Renal pelvis (tissue), 4 donors: ENCODE data around the gene TMSB4X. TPM values are rescaled to one million over a fixed set of nuclear protein-coding genes. Genes with fewer than 3 reads are reported as not detected.
"Not testable (repeated sequence)": the region's sequence is repeated elsewhere in the genome, so short reads cannot be mapped to it uniquely, and the experiment has no call there.

Experiments
- DNase-seq: peaks from one replicate; pipeline ENCODE4 v3.0.0-alpha.2; 2013
- polyA plus RNA-seq, 3 donors: library from polyadenylated mRNA; unstranded; fragments of 120-200 nt; gene quantifications; one replicate each; pipeline ENCODE4 v1.2.1, GENCODE V29; 2013; ENCODE audit not compliant: insufficient read length in 3 of 3

TMSB4X gene
- polyA plus RNA-seq, 3 donors = 2,484 to 3,513 (median 2,812) TPM

DNA sequence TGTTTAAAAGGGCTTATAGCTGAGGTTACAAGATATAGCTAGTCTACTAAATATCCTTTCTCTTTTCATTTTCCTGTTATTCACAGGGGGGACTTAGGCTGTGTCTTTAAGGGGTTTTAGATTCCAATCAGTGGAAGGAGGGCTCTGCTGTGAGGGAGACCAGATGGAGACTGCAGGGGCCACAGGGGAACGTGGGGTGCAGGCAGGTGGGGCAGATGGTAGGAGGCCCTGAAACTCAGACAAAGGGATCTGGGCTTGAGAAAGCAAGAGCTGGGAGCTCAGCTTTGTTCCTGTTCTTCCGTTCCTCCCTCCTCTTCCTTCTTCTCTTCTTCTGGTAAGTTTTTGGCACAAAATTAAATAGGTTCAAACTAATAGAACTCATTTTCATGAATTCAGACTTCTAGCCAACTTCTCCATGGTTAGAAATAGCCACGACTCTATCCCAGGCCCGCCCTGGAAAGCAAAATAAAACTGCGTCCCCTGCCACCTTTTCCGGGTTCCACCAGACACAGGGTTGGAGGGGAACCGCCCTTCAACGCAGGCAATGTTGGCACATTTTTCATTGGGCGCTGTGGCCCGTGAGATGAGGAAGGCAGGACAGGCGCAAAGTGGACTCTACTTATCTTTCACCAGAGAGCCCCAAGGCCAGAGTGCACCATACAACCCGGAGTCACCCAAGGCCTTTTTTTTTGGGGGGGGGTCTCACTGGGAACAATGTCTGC, 3.5 kb upstream of the TMSB4X start:
- no peak for DNase-seq

- no peak for DNase-seq
Measured at GRCh38 chrX:12972243-12972642, 2.7 kb upstream of the TMSB4X start.

GRCh38 chrX:12972878-12973560, 1.9 kb upstream of the TMSB4X start:
- DNase-seq = no peak

DNA sequence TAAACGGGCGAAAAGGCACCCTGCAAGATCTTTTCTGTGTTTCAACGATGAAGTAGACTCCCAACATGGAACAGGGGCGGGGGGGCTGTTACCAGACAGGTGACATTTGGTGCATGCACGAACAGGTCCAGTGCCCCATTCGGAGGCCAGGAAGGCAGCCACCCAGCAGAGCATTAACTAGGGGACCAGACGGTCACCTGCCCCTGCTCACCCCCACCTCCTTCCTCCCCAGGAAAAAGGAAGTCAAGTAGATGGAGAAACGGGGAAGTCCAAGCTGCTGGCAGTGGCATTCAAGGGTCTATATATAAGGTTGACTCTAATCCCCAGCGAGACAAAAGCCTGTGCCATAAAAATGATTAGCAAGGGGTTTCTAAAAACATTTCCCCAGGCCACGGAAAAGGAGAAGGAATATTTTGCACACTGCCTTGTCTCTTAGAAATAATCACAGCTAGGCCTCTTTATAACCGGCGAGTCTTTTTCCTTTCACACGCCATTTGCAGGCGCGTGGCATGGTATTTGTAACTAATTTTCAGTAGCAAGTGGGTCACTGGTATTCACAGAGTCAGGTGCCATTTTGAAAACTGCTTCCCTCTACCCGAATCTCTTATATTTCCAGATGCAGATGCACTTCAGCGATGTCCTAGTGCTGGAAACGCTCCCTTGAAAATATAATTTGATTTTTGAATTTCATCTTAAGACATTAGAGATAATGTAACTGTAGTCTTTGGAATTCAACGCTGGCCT, 1.2 kb upstream of the TMSB4X start:
- DNase-seq = no peak

DNA sequence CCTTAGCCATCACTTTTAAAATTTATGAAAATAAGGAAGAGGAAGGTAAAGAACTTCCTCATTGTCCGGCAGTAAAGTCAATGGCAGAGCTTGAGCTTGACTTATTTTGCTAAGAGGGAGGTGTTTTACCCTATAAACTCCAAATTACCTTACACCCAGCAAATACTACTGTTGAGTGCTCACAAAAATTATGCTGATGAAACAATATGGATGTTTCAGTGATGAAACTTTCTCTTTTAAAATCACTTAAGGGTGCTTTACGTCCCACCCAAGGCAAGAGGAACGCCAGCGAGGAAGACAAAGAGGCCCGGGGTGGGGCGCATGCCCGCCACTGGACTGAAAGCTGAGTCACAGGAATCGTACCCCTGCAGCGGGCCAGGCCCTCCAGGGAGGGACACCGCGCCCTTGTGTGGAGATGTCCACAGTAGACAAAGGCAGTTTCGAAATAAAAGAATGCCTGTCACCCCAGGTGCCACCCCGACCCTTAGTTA, 560 bp upstream of the TMSB4X start:
- no peak for DNase-seq

- no peak for DNase-seq
Measured at GRCh38 chrX:12975670-12975965, 708 bp downstream of the TMSB4X start.

- DNase-seq = no peak
Measured at GRCh38 chrX:12975991-12976558, 1.2 kb downstream of the TMSB4X start.

DNA sequence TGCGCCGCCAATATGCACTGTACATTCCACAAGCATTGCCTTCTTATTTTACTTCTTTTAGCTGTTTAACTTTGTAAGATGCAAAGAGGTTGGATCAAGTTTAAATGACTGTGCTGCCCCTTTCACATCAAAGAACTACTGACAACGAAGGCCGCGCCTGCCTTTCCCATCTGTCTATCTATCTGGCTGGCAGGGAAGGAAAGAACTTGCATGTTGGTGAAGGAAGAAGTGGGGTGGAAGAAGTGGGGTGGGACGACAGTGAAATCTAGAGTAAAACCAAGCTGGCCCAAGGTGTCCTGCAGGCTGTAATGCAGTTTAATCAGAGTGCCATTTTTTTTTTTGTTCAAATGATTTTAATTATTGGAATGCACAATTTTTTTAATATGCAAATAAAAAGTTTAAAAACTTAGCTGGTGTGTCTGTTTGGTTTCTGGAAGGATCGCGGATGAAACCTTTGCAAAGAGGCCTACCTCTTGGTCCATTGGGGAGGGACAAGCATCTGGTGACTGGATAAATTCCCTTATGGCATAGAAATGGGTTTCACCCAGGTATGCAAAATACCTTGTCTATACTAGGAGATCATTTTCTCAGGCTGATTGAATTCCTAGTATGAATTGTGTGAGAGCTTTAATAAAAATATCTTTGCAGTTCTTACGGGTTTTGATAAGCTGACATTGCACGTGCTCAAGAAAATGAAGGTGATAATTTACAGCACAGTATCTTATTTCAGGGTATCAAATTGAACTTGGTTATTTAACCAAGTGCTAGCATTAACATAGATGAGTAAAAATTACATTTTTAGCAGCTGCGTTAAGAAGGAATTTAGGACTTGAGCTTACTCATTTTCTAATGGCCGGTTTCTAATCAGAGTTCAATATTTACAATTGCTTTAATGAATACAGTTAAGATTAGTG, 2.2 kb downstream of the TMSB4X start:
- not testable (repeated sequence) for DNase-seq

DNA sequence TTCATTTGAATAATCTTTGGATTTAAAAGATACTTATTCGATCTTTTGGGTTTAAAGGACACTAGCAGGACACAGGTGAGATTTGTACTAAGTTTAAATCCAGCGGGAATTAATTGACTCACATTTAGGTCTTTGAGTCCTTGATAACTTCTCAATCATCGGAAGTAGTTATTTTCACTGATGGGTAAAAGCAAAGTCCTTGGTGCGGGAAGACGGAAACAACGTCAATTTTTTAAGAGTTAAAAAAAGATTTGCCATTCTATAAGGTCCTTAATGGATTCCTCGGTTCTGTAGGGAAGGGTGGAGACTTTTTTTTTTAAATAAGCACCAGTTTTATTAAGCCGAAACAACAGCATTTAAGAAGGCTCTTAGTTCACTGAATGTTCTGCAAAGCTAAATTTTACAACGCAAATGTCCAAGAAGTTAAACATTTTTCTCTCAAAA, 2.9 kb downstream of the TMSB4X start:
- no peak for DNase-seq

- no peak for DNase-seq
Measured at GRCh38 chrX:12978205-12979025, 3.5 kb downstream of the TMSB4X start.

GRCh38 chrX:12979026-12979607, 4.2 kb downstream of the TMSB4X start:
- DNase-seq = no peak

GRCh38 chrX:12979616-12980015, 4.7 kb downstream of the TMSB4X start:
- DNase-seq = no peak

- not testable (repeated sequence) for DNase-seq
Measured at GRCh38 chrX:12980039-12980438, 5.1 kb downstream of the TMSB4X start.

GRCh38 chrX:12981880-12982279, 7.0 kb downstream of the TMSB4X start:
- no peak for DNase-seq

GRCh38 chrX:12984603-12985319, 9.9 kb downstream of the TMSB4X start:
- no peak for DNase-seq

- no peak for DNase-seq
Measured at GRCh38 chrX:12985331-12985730, 10.4 kb downstream of the TMSB4X start.

- no peak for DNase-seq
Measured at GRCh38 chrX:12986164-12986779, 11.4 kb downstream of the TMSB4X start.

DNA sequence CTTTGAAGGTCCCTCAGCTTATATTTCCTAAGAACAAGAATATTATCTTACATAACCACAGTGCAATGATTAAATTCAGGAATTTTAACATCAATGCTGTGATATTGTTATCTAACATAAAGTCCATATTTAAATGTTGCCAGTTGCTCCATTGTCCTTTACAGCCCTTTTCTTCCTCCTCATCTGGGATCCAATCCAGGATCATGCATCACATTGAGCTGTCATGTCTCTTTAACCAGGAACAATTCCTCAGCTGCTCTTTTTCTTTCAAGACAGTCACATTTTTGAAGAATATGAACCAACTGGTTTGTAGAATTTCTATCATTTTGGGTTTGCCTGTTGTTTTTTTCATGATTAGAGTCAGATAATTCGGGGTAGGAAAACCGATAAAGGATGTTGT, 12.0 kb downstream of the TMSB4X start:
- DNase-seq = no peak

DNA sequence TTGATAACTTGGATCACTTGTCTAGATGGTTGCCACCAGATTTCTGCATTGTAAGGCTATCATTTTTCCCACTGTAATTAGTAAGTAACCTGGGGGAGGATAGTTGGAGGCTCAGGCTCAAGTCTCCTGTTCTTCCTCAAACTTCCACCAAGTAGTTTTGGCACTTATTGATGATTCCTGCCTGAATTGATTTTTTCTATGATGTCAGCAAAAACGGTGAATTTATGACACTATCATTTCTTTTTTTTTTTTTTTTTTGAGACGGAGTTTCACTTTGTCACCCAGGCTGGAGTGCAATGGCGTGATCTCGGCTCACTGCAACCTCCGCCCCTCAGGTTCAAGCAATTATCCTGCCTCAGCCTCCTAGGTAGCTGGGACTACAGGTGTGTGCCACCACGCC, 12.4 kb downstream of the TMSB4X start:
- DNase-seq = no peak
